Fibroblast of upper back skin (primary cell): ENCODE data around the gene NRF1.
"Not testable (repeated sequence)": the region's sequence is repeated elsewhere in the genome, so short reads cannot be mapped to it uniquely, and the experiment has no call there.

Source experiments
- DNase-seq: peaks from one replicate; pipeline ENCODE4 v3.0.0-alpha.2; 2013

The NRF1 gene

GRCh38 chr7:129611246-129612111, at the start of gene NRF1:
Gene NRF1 (plus strand): TSS chr7:129611720. CDS start chr7:129657352, 45,632 bp downstream.
- peak; percentile 91 for DNase-seq

GRCh38 chr7:129566323-129566722, 45.2 kb upstream of the NRF1 start:
- not testable (repeated sequence) for DNase-seq

GRCh38 chr7:129567377-129567776, 44.1 kb upstream of the NRF1 start:
- no peak for DNase-seq

GRCh38 chr7:129568240-129568639, 43.3 kb upstream of the NRF1 start:
- DNase-seq = no peak

GRCh38 chr7:129569326-129569725, 42.2 kb upstream of the NRF1 start:
- no peak for DNase-seq

GRCh38 chr7:129569811-129570215, 41.7 kb upstream of the NRF1 start:
- peak; percentile 91 for DNase-seq

GRCh38 chr7:129571201-129571600, 40.3 kb upstream of the NRF1 start:
- DNase-seq = no peak

- no peak for DNase-seq
Observed at GRCh38 chr7:129572205-129572604, 39.3 kb upstream of the NRF1 start.

- DNase-seq = peak; percentile 80
Observed at GRCh38 chr7:129574487-129574886, 37.0 kb upstream of the NRF1 start.

GRCh38 chr7:129575699-129576098, 35.8 kb upstream of the NRF1 start:
- DNase-seq = no peak

- DNase-seq = no peak
Observed at GRCh38 chr7:129576138-129576537, 35.4 kb upstream of the NRF1 start.

- DNase-seq = no peak
Observed at GRCh38 chr7:129578829-129579228, 32.7 kb upstream of the NRF1 start.

GRCh38 chr7:129586179-129586578, 25.3 kb upstream of the NRF1 start:
- not testable (repeated sequence) for DNase-seq

- no peak for DNase-seq
Observed at GRCh38 chr7:129588268-129588667, 23.3 kb upstream of the NRF1 start.

- no peak for DNase-seq
Observed at GRCh38 chr7:129591868-129592267, 19.7 kb upstream of the NRF1 start.

- DNase-seq = peak; percentile 47
Observed at GRCh38 chr7:129596386-129596785, 15.1 kb upstream of the NRF1 start.

- DNase-seq = no peak
Observed at GRCh38 chr7:129597672-129598071, 13.8 kb upstream of the NRF1 start.

- DNase-seq = no peak
Observed at GRCh38 chr7:129599174-129599573, 12.3 kb upstream of the NRF1 start.

GRCh38 chr7:129603594-129603993, 7.9 kb upstream of the NRF1 start:
- not testable (repeated sequence) for DNase-seq

GRCh38 chr7:129604021-129604420, 7.5 kb upstream of the NRF1 start:
- not testable (repeated sequence) for DNase-seq

GRCh38 chr7:129604713-129605437, 6.6 kb upstream of the NRF1 start:
- no peak for DNase-seq

GRCh38 chr7:129605960-129606614, 5.4 kb upstream of the NRF1 start:
- no peak for DNase-seq

GRCh38 chr7:129606803-129607202, 4.7 kb upstream of the NRF1 start:
- no peak for DNase-seq
